H9 (cell line): ENCODE results near the gene STIM2. TPM values are rescaled to one million over a fixed set of nuclear protein-coding genes. Genes with fewer than 3 reads are reported as not detected.

Experiments used
- DNase-seq: peaks from one replicate; pipeline ENCODE4 v3.0.0-alpha.2; 2017
- H2AFZ ChIP-seq: one replicate; pipeline ENCODE4 v1.6.1; 2013; ENCODE audit warnings: mild to moderate bottlenecking, low read length, control low read depth, moderate library complexity
- H2AK5ac ChIP-seq: 2 replicates; pipeline ENCODE4 v1.6.1; 2013; ENCODE audit warnings: low read length, control low read depth, mixed read lengths; ENCODE audit not compliant: insufficient read length
- H2BK120ac ChIP-seq: one replicate; pipeline ENCODE4 v1.6.1; 2013; ENCODE audit warnings: low read depth, mild to moderate bottlenecking, low read length, control low read depth, inconsistent platforms; ENCODE audit not compliant: poor library complexity, severe bottlenecking
- H2BK12ac ChIP-seq: 2 replicates; pipeline ENCODE4 v1.6.1; 2013; ENCODE audit warnings: low read length, control low read depth, mixed read lengths, low read depth; ENCODE audit not compliant: insufficient read length
- H2BK15ac ChIP-seq: 2 replicates; pipeline ENCODE4 v1.6.1; 2013; ENCODE audit warnings: low read depth, low read length, control low read depth
- H2BK20ac ChIP-seq: one replicate; pipeline ENCODE4 v1.6.1; 2013; ENCODE audit warnings: low read depth, mild to moderate bottlenecking, low read length, control low read depth, inconsistent platforms; ENCODE audit not compliant: poor library complexity, severe bottlenecking
- H2BK5ac ChIP-seq: 2 replicates; pipeline ENCODE4 v1.6.1; 2013; ENCODE audit warnings: low read length, control low read depth, mixed read lengths; ENCODE audit not compliant: insufficient read length
- H3K14ac ChIP-seq: 2 replicates; pipeline ENCODE4 v1.6.1; 2013; ENCODE audit warnings: low read length, control low read depth; ENCODE audit not compliant: insufficient read depth
- H3K18ac ChIP-seq: 2 replicates; pipeline ENCODE4 v1.6.1; 2013; ENCODE audit warnings: low read depth, mild to moderate bottlenecking, mixed read lengths, low read length, control low read depth; ENCODE audit not compliant: insufficient read length
- H3K23ac ChIP-seq: 2 replicates; pipeline ENCODE4 v1.6.1; 2013; ENCODE audit warnings: low read length, control low read depth, mixed read lengths, low read depth; ENCODE audit not compliant: insufficient read length
- H3K23me2 ChIP-seq: 2 replicates; pipeline ENCODE4 v1.6.1; 2013; ENCODE audit warnings: low read depth, mild to moderate bottlenecking, mixed read lengths, low read length, control low read depth; ENCODE audit not compliant: insufficient read length, poor library complexity, severe bottlenecking
- H3K27ac ChIP-seq: 2 replicates; pipeline ENCODE4 v1.5.1; 2013; ENCODE audit warnings: low read length, control low read depth, mixed read lengths, low read depth; ENCODE audit not compliant: insufficient read length
- H3K27me3 ChIP-seq: 2 replicates; pipeline ENCODE4 v1.6.1; 2013; ENCODE audit warnings: low read length, control low read depth, inconsistent platforms; ENCODE audit not compliant: insufficient read depth
- H3K4ac ChIP-seq: 2 replicates; pipeline ENCODE4 v1.6.1; 2013; ENCODE audit warnings: low read depth, mild to moderate bottlenecking, control low read depth, inconsistent platforms, low read length, moderate library complexity
- H3K4me1 ChIP-seq: 2 replicates; pipeline ENCODE4 v1.6.1; 2013; ENCODE audit warnings: low read length, control low read depth, inconsistent platforms; ENCODE audit not compliant: insufficient read depth
- H3K4me2 ChIP-seq: 2 replicates; pipeline ENCODE4 v1.6.1; 2013; ENCODE audit warnings: low read length, control low read depth, mixed read lengths; ENCODE audit not compliant: insufficient read length, insufficient read depth
- H3K56ac ChIP-seq: 2 replicates; pipeline ENCODE4 v1.6.1; 2013; ENCODE audit warnings: low read depth, mild to moderate bottlenecking, mixed read lengths, low read length, control low read depth; ENCODE audit not compliant: insufficient read length
- H3K79me1 ChIP-seq: 2 replicates; pipeline ENCODE4 v1.6.1; 2013; ENCODE audit warnings: low read depth, mild to moderate bottlenecking, moderate library complexity, low read length, control low read depth, inconsistent platforms; ENCODE audit not compliant: insufficient read depth, poor library complexity, severe bottlenecking
- H3K79me2 ChIP-seq: 2 replicates; pipeline ENCODE4 v1.6.1; 2013; ENCODE audit warnings: low read length, control low read depth, inconsistent platforms; ENCODE audit not compliant: insufficient read depth
- H3K9ac ChIP-seq: 2 replicates; pipeline ENCODE4 v1.6.1; 2013; ENCODE audit warnings: low read length, control low read depth, mixed read lengths; ENCODE audit not compliant: insufficient read length; ENCODE audit errors: extremely low read depth
- H3K9me3 ChIP-seq: one replicate; pipeline ENCODE4 v1.6.1; 2013; ENCODE audit warnings: low read depth, low read length, inconsistent platforms; ENCODE audit not compliant: control insufficient read depth
- H3T11ph ChIP-seq: one replicate; pipeline ENCODE4 v1.6.1; 2013; ENCODE audit warnings: mild to moderate bottlenecking, low read length, control low read depth, inconsistent platforms
- H4K20me1 ChIP-seq: one replicate; pipeline ENCODE4 v1.6.1; 2013; ENCODE audit not compliant: control insufficient read depth, insufficient read length, insufficient read depth
- H4K5ac ChIP-seq: 2 replicates; pipeline ENCODE4 v1.6.1; 2013; ENCODE audit warnings: low read depth, mild to moderate bottlenecking, mixed read lengths, low read length, control low read depth; ENCODE audit not compliant: insufficient read length
- H4K8ac ChIP-seq: replicated peaks from 2 replicates; pipeline ENCODE4 v1.6.1; 2013; ENCODE audit warnings: low read length, control low read depth, mixed read lengths, low read depth; ENCODE audit not compliant: insufficient read length
- H4K91ac ChIP-seq: 2 replicates; pipeline ENCODE4 v1.6.1; 2013; ENCODE audit warnings: low read depth, mild to moderate bottlenecking, moderate library complexity, mixed read lengths, low read length, control low read depth; ENCODE audit not compliant: insufficient read length
- H3K27ac Mint-ChIP-seq, 3 experiments: 2 replicates in 2 of 3; 3 replicates in 1 of 3; pipeline ENCODE4 v1.8.0; 2020 to 2021; ENCODE audit warnings: mixed read lengths in 3 of 3, mild to moderate bottlenecking in 1 of 3, moderate library complexity in 1 of 3
- H3K27me3 Mint-ChIP-seq: 2 replicates; pipeline ENCODE4 v1.8.0; 2021; ENCODE audit warnings: low read depth, mild to moderate bottlenecking, moderate library complexity, mixed read lengths
- H3K36me3 Mint-ChIP-seq, 3 experiments: 2 replicates in 2 of 3; 3 replicates in 1 of 3; pipeline ENCODE4 v1.8.0; 2020 to 2021; ENCODE audit warnings: low read depth in 3 of 3, mixed read lengths in 3 of 3; ENCODE audit not compliant: insufficient read depth in 1 of 3
- H3K4me1 Mint-ChIP-seq, 2 experiments: 2 replicates each; pipeline ENCODE4 v1.8.0; 2020; ENCODE audit warnings: mixed read lengths in 2 of 2
- H3K4me3 Mint-ChIP-seq, 2 experiments: 2 replicates in 1 of 2; 3 replicates in 1 of 2; pipeline ENCODE4 v1.8.0; 2020 to 2021; ENCODE audit warnings: mild to moderate bottlenecking in 2 of 2, mixed read lengths in 2 of 2, moderate library complexity in 1 of 2
- H3K9me3 Mint-ChIP-seq, 2 experiments: 2 replicates in 1 of 2; 3 replicates in 1 of 2; pipeline ENCODE4 v1.8.0; 2020; ENCODE audit warnings: mild to moderate bottlenecking in 2 of 2, mixed read lengths in 2 of 2, moderate library complexity in 1 of 2
- CTCF ChIP-seq: fragments of 200-600 bp; sonication (generic); conservative IDR thresholded peaks from 3 replicates; pipeline ENCODE4 v1.8.0; 2021; ENCODE audit warnings: antibody characterized with exemption, mild to moderate bottlenecking
- WGBS: extraction: QIAGEN DNeasy Blood & Tissue Kit; methylation state at CpG from one replicate; pipeline ENCODE4 v1.1.7; 2013; ENCODE audit warnings: missing lambda C conversion rate, low lambda C conversion rate, mixed read lengths; ENCODE audit not compliant: insufficient read length; ENCODE audit errors: extremely low coverage; 5-methylcytosine and 5-hydroxymethylcytosine counted together
- total RNA-seq: library from RNA; stranded (reverse); gene quantifications from 2 replicates; pipeline ENCODE4 v1.2.1, GENCODE V29; 2021

The STIM2 gene
- total RNA-seq, 1 experiment from 2014 or later = 26.2 TPM

DNA sequence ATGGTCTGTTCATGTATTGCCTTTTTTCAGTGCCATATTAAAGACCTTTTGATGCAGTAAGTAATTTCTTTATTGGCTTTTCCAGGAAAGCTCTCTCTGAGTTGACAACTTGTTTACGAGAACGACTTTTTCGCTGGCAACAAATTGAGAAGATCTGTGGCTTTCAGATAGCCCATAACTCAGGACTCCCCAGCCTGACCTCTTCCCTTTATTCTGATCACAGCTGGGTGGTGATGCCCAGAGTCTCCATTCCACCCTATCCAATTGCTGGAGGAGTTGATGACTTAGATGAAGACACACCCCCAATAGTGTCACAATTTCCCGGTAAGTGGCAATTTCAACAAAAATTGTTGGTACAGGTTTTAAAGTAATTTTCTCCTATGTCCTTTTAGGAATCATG, 148.0 kb downstream of the STIM2 start:
- Histone ChIP-seq H2AK5ac (no peak overlapping the region), H4K8ac (no peak overlapping the region), H2BK12ac (peak overlapping the region; percentile 50), H3T11ph (no peak overlapping the region), H4K91ac (no peak overlapping the region), H3K27ac (no peak overlapping the region), H3K18ac (no peak overlapping the region), H4K20me1 (no peaks in the 10 kb centered on the region), H3K14ac (no peak overlapping the region), H3K4me2 (no peak overlapping the region), H3K23ac (no peak overlapping the region), H3K4ac (no peak overlapping the region), H3K9ac (no peak overlapping the region), H2BK5ac (no peak overlapping the region), H3K4me1 (peaks cover 2% of the 10 kb centered on the region; the same call in 1 of the 2 replicates), H2BK20ac (no peak overlapping the region), H3K56ac (no peak overlapping the region), H3K9me3 (no peaks in the 10 kb centered on the region), H3K27me3 (no peaks in the 10 kb centered on the region), H3K23me2 (no peaks in the 10 kb centered on the region), H2BK120ac (no peak overlapping the region), H3K79me2 (no peaks in the 10 kb centered on the region), H3K79me1 (no peaks in the 10 kb centered on the region), H4K5ac (no peak overlapping the region), H2AFZ (no peak overlapping the region), H2BK15ac (no peak overlapping the region)
- H3K9me3 Mint-ChIP-seq = no peaks in the 10 kb centered on the region
- WGBS = no CpG with 5 or more reads among the region's 4 CpGs
- H3K27ac Mint-ChIP-seq = peak overlapping the region in 1 of 3 experiments; percentile 79; a peak in 1 of 7 replicates
- no peaks in the 10 kb centered on the region for H3K27me3 Mint-ChIP-seq
- 0 out of 4 replicates have a peak, but pooled peaks cover 0 to 1% of the 10 kb centered on the region in 2 experiments for H3K4me1 Mint-ChIP-seq
- no peak for DNase-seq
- H3K36me3 Mint-ChIP-seq = no peaks in the 10 kb centered on the region
- no peak overlapping the region for H3K4me3 Mint-ChIP-seq
- no peak for TF ChIP-seq CTCF
